Urinary bladder (tissue), 4 donors: Measurements from ENCODE around the gene EFCAB6. TPM values are rescaled to one million over a fixed set of nuclear protein-coding genes. Genes with fewer than 3 reads are reported as not detected.

Experiments
- DNase-seq: peaks from one replicate; pipeline ENCODE4 v3.0.0-alpha.2; 2015; ENCODE audit errors: extremely low spot score
- H3K27ac ChIP-seq: one replicate; pipeline ENCODE4 v1.5.1; 2013; ENCODE audit warnings: low read depth, mild to moderate bottlenecking, moderate library complexity
- H3K36me3 ChIP-seq: one replicate; pipeline ENCODE4 v1.6.1; 2013; ENCODE audit warnings: mild to moderate bottlenecking, moderate library complexity; ENCODE audit not compliant: insufficient read depth
- H3K4me1 ChIP-seq: one replicate; pipeline ENCODE4 v1.6.1; 2013; ENCODE audit warnings: mild to moderate bottlenecking, moderate library complexity; ENCODE audit not compliant: insufficient read depth
- H3K4me3 ChIP-seq: one replicate; pipeline ENCODE4 v1.5.1; 2013; ENCODE audit warnings: low read depth, low read length
- WGBS: extraction: QIAGEN DNeasy Blood & Tissue Kit; methylation state at CpG from one replicate; pipeline ENCODE4 v1.1.7; 2013; 5-methylcytosine and 5-hydroxymethylcytosine counted together
- polyA plus RNA-seq: library from polyadenylated mRNA; stranded (reverse); fragments of 200-250 nt; gene quantifications from one replicate; pipeline ENCODE4 v1.2.3, GENCODE V29; 2013
- total RNA-seq: library from RNA; depleted of rRNA; stranded (reverse); fragments of >200 nt; gene quantifications from one replicate; pipeline ENCODE4 v1.2.3, GENCODE V29; 2014
- donor health status: healthy with polysubstance abuse.
- donor health status: healthy.

EFCAB6 gene
- total and polyA plus RNA-seq, 2 donors: 0.71 to 3.2 TPM

GRCh38 chr22:43555561-43556515, 256.3 kb downstream of the EFCAB6 start:
- WGBS: 59% methylated on average over 11 of the region's 11 CpGs
- H3K27ac ChIP-seq: no peak overlapping the region

GRCh38 chr22:43554694-43555365, 257.3 kb downstream of the EFCAB6 start:
- 92% methylated on average over 17 of the region's 17 CpGs for WGBS
- Histone ChIP-seq H3K36me3 (no peaks in the 10 kb centered on the region), H3K4me3 (no peak overlapping the region), H3K27ac (no peak overlapping the region), H3K4me1 (no peaks in the 10 kb centered on the region)
- DNase-seq: no peak

More at GRCh38 chr22:43555561-43556515, 256.3 kb downstream of the EFCAB6 start:
- H3K36me3 ChIP-seq: no peaks in the 10 kb centered on the region
- no peaks in the 10 kb centered on the region for H3K4me1 ChIP-seq
- H3K4me3 ChIP-seq: no peak overlapping the region
- DNase-seq: no peak

- no peaks in the 10 kb centered on the region for H3K36me3 ChIP-seq
- no peak overlapping the region for H3K27ac ChIP-seq
- no peak for DNase-seq
- H3K4me3 ChIP-seq: no peak overlapping the region
- 78% methylated on average over 6 of the region's 6 CpGs for WGBS
- H3K4me1 ChIP-seq: no peaks in the 10 kb centered on the region
Observed at GRCh38 chr22:43554259-43554636, 257.9 kb downstream of the EFCAB6 start.

GRCh38 chr22:43553451-43554258, 258.4 kb downstream of the EFCAB6 start:
- no peak for DNase-seq
- no peak overlapping the region for H3K27ac ChIP-seq
- WGBS: 91% methylated on average over 16 of the region's 16 CpGs
- H3K4me3 ChIP-seq: no peak overlapping the region
- no peaks in the 10 kb centered on the region for H3K4me1 ChIP-seq
- no peaks in the 10 kb centered on the region for H3K36me3 ChIP-seq

GRCh38 chr22:43550672-43551071, 261.4 kb downstream of the EFCAB6 start:
- no peaks in the 10 kb centered on the region for H3K36me3 ChIP-seq
- no peak overlapping the region for H3K27ac ChIP-seq
- no peak for DNase-seq
- H3K4me3 ChIP-seq: no peak overlapping the region
- WGBS: 50% methylated on average over 6 of the region's 6 CpGs
- no peaks in the 10 kb centered on the region for H3K4me1 ChIP-seq

- Histone ChIP-seq H3K36me3 (no peaks in the 10 kb centered on the region), H3K27ac (no peak overlapping the region), H3K4me1 (no peaks in the 10 kb centered on the region), H3K4me3 (no peak overlapping the region)
- 79% methylated on average over 14 of the region's 14 CpGs for WGBS
- DNase-seq: no peak
Observed at GRCh38 chr22:43550024-43550620, 262.0 kb downstream of the EFCAB6 start.

- no peak overlapping the region for H3K27ac ChIP-seq
- no peaks in the 10 kb centered on the region for H3K36me3 ChIP-seq
- WGBS: 80% methylated on average over 5 of the region's 5 CpGs
- no peak overlapping the region for H3K4me3 ChIP-seq
- DNase-seq: no peak
- H3K4me1 ChIP-seq: no peaks in the 10 kb centered on the region
Observed at GRCh38 chr22:43546186-43546585, 265.9 kb downstream of the EFCAB6 start.

GRCh38 chr22:43544289-43544673, 267.8 kb downstream of the EFCAB6 start:
- DNase-seq: no peak

GRCh38 chr22:43543522-43544288, 268.4 kb downstream of the EFCAB6 start:
- no peak overlapping the region for H3K4me3 ChIP-seq
- H3K27ac ChIP-seq: no peak overlapping the region
- no peak for DNase-seq
- no peaks in the 10 kb centered on the region for H3K4me1 ChIP-seq
- H3K36me3 ChIP-seq: no peaks in the 10 kb centered on the region
- WGBS: 79% methylated on average over 12 of the region's 12 CpGs

More at GRCh38 chr22:43544289-43544673, 267.8 kb downstream of the EFCAB6 start:
- Histone ChIP-seq H3K36me3 (no peaks in the 10 kb centered on the region), H3K27ac (no peak overlapping the region), H3K4me3 (no peak overlapping the region), H3K4me1 (no peaks in the 10 kb centered on the region)
- 72% methylated on average over 4 of the region's 4 CpGs for WGBS

- no peak for DNase-seq
- Histone ChIP-seq H3K4me3 (no peak overlapping the region), H3K27ac (no peak overlapping the region), H3K4me1 (no peaks in the 10 kb centered on the region), H3K36me3 (no peaks in the 10 kb centered on the region)
- 90% methylated on average over 23 of the region's 23 CpGs for WGBS
Observed at GRCh38 chr22:43542681-43543521, 269.2 kb downstream of the EFCAB6 start.

GRCh38 chr22:43541462-43542407, 270.4 kb downstream of the EFCAB6 start:
- Histone ChIP-seq H3K27ac (no peak overlapping the region), H3K4me3 (no peak overlapping the region), H3K36me3 (no peaks in the 10 kb centered on the region), H3K4me1 (no peaks in the 10 kb centered on the region)
- DNase-seq: no peak
- WGBS: 80% methylated on average over 18 of the region's 18 CpGs
